T47D (cell line): ENCODE results near the gene DNAJC21.
A peak's percentile ranks its signal among the peaks of the same experiment; 100 is the strongest.

Source experiments
- DNase-seq, 2 experiments: peaks; one replicate each; pipeline versions ENCODE4 v3.0.0 to v3.0.0-alpha.2; 2011 to 2012; ENCODE audit warnings: low read depth in 1 of 2, low spot score in 1 of 2
- JUND ChIP-seq: IDR thresholded peaks from 2 replicates; pipeline ENCODE4 v1.6.1; 2012; ENCODE audit warnings: low read depth
- in situ Hi-C: cut with HindIII; loops from 2 replicates; pipeline ENCODE4 v1.10.0; 2016; ENCODE audit warnings: low sequenced_read_pairs, low pct_unique_long_range_greater_than_20kb

Gene DNAJC21

DNA sequence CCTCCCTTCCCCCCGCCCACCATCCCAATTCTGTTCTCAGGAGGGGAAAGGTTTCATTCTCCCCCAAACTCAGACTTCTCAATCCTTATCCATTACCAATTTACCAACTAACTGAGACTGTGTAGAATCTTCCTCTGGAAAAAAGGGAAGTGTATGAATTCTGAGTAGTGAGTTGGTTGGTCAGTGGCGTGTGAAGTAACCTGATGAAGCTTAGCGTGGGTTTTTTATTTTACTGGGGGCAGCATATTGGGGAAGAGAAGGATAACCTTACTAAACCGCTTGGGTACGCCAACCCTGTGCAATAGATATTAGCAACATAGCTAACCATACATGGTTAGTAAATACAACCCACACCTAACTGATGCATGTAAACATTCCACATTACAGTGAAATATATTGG, 1.1 kb upstream of the DNAJC21 start:
- DNase-seq, result no peak
- no peak for TF ChIP-seq JUND
- in situ Hi-C loops, result no loop called here

DNA sequence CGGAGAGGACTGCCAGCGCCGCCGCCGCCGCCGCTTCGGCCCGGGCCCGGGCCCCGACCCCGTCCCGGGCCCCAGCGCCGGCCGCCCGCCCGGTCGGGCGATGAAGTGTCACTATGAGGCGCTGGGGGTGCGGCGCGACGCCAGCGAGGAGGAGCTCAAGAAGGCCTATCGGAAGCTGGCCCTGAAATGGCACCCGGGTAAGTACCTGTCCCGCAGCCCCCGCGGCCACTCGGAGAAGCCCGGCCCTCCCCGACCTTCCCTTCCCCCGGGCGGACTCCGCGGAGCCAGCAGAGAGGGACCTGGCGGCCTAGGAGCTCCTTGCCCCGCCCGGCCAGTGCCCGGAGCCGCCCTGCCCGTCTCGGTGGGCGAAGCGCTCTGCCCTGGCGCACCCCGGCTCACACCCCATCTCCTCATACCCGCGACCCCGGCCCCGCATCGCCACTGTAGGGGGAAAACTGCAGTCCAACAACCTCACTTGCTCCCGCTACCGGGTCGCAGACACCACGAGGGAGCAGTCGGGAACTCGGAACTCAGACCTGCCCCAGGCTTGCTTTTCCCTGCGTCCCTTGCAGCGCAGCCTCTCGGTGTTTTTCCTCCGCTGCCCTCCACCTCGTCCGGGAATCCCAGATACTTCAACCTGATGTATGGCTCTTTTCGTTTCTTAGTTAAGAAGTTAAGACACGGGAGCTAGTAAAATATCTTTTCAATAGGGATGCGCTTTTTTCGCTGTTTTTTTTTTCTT, 532 bp downstream of the DNAJC21 start:
- in situ Hi-C loops, result no loop called here
- DNase-seq, result peak; percentile 76 to 95

DNA sequence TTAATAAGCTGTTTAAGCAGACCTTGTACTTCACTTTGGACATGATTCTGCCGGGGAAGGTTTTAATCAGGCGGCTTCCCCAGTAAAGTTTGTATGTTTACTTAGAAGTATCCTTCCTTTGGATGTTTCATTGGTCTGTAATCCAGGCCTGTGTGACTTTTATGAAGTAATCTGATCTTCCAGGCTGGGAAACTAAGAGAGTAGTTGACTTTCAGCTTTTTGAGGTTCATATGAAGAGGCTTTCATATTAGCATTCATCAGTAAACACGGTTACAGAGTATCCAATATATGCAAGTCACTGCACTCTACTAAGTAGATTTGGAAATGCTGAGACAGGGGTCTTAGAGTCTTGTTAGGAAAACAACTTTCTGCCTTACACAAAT, 1.1 kb downstream of the DNAJC21 start:
- no peak for DNase-seq
- no peak for TF ChIP-seq JUND
- in situ Hi-C loops, result no loop called here

More for the DNA sequence above, 532 bp downstream of the DNAJC21 start:
- TF ChIP-seq JUND, result no peak

- DNase-seq, result no peak
- in situ Hi-C loops, result no loop called here
- TF ChIP-seq JUND, result no peak
Measured at GRCh38 chr5:34930870-34931269, 1.5 kb downstream of the DNAJC21 start.

GRCh38 chr5:34932947-34933346, 3.6 kb downstream of the DNAJC21 start:
- no peak for DNase-seq
- no peak for TF ChIP-seq JUND
- in situ Hi-C loops, result no loop called here

DNA sequence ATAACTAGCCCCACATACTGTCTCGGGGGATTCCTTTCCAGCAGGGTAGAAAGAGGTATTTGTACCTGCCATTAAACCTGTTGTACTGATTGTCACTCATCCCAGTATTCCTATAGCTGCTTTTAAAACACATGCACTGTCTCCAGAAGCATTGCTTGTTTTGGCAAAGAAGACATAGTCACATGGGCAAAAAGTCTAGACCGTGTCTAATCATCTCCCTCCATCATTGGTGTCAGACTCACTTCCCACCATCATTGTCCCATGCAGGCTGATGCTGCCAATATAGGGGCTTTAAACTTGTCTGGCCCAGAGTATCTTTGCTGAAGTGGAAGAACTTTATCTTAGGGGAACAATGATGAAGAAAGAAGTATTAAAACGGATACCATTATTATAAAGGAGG, 12.6 kb downstream of the DNAJC21 start:
- in situ Hi-C loops, result no loop called here
- DNase-seq, result no peak
- no peak for TF ChIP-seq JUND

DNA sequence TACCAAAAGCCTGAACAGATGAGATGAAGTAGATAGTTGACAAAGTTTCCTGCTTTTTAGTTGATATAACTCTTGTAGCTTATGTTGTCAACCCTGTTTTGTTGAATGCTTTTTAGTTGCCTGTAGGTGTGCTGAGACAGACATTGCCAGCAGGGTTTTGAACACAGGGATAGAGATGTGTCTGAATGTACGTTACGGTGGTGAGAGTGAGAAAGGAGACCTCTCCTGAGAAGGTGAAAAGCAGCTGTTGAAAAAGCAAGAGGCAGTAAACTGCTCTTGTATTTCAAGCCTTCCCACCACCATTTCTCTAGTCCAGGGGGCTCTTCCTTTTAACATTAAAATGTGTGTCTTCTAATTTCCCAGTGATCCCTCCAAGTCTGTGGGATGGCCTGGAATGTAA, 14.7 kb downstream of the DNAJC21 start:
- in situ Hi-C loops, result no loop called here
- TF ChIP-seq JUND, result no peak
- no peak for DNase-seq

- in situ Hi-C loops, result no loop called here
- no peak for DNase-seq
- TF ChIP-seq JUND, result no peak
Measured at GRCh38 chr5:34944460-34945047, 15.2 kb downstream of the DNAJC21 start.

DNA sequence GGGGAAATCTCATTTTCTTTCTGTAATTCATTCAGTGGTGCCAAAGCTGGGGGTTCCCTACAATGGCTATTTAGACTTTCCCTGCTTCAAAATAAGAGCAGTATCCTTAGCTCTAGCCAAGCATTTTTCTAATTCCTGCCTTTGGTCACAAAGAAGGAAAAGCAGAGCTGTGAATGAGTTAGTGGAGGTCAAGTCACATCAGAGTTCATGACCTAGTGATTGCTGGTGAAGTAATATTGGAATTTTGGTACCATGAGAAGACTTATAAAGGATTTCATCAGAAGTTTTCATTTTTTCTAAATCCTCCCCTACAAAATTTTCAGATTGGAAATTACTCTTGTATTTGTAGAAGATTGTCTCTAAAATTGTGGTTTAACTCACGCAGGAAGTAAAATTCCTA, 28.0 kb downstream of the DNAJC21 start:
- DNase-seq, result no peak
- in situ Hi-C loops, result no loop called here

GRCh38 chr5:34957857-34958690, 28.7 kb downstream of the DNAJC21 start:
- TF ChIP-seq JUND, result no peak
- in situ Hi-C loops, result no loop called here
- DNase-seq, result peak; percentile 31 to 59

More for the DNA sequence above, 28.0 kb downstream of the DNAJC21 start:
- no peak for TF ChIP-seq JUND

DNA sequence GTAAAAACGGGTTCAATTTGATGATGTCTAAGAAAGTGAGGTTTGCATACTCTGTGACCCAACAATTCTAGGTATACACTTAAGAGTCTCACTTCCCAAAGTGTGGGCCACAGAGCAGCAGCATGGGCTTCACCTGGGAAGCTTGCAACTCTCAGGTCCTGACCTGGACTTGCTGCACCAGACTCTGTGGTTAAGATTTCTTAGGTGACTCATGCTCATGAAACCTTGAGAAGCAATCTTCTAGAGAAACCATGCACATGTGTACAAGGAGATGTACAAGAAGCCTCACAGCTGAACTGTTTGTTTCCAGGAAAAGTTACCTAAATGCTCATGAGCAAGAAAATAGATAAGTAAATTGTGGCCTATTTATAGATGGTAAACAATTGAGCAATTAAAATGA, 30.0 kb downstream of the DNAJC21 start:
- TF ChIP-seq JUND, result no peak
- in situ Hi-C loops, result no loop called here
- DNase-seq, result no peak

GRCh38 chr5:34967540-34967939, 38.2 kb downstream of the DNAJC21 start:
- no peak for DNase-seq
- in situ Hi-C loops, result no loop called here
- TF ChIP-seq JUND, result no peak

DNA sequence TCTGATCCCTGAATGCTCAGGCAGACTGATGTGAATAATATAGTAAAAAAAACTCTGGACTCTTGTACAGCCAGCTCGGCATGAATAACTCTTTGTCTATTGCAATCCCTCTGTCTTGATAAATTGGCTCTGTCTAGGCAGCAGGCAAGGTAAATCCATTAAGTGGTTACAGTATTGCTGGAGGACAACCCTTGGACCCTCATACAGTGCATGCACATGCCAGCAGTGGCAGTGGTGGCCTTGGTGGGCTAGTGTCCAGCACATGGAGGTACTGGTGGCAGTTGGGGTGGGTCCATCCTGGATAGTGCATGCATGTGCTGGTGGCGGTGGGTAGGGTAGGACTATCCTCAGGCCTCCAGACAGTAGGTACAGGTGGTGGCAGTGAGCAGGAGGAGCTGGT, 38.9 kb downstream of the DNAJC21 start:
- no peak for DNase-seq
- in situ Hi-C loops, result no loop called here
- TF ChIP-seq JUND, result no peak
